Calu3 (cell line): ENCODE measurements around the gene PHF2. TPM values are rescaled to one million over a fixed set of nuclear protein-coding genes. Genes with fewer than 3 reads are reported as not detected.

ENCODE experiments used
- BruUV-seq: library from RNA; stranded (reverse); fragments of 400-500 nt; replicated peaks from 2 replicates; lab custom pipeline; 2021; lab: Mats Ljungman, UMichigan
- CTCF ChIA-PET: fragments of 300-600 bp; sonication (Branson Sonifier 250); formaldehyde crosslinking; loops from one replicate; lab custom pipeline; 2022; ENCODE audit warnings: antibody characterized with exemption; lab: Charles Lee
- DNase-seq: peaks from one replicate; pipeline ENCODE4 v3.0.0; 2022
- H3K27ac Mint-ChIP-seq: one replicate; pipeline ENCODE4 v1.8.0; 2022; ENCODE audit warnings: mixed read lengths; ENCODE audit not compliant: unreplicated experiment
- H3K27me3 Mint-ChIP-seq: one replicate; pipeline ENCODE4 v1.8.0; 2022; ENCODE audit warnings: mixed read lengths; ENCODE audit not compliant: unreplicated experiment
- H3K36me3 Mint-ChIP-seq: one replicate; pipeline ENCODE4 v1.8.0; 2022; ENCODE audit warnings: mild to moderate bottlenecking, moderate library complexity, mixed read lengths; ENCODE audit not compliant: insufficient read depth, unreplicated experiment
- H3K4me1 Mint-ChIP-seq: one replicate; pipeline ENCODE4 v1.8.0; 2022; ENCODE audit warnings: mild to moderate bottlenecking, low read depth, mixed read lengths; ENCODE audit not compliant: unreplicated experiment
- H3K4me3 Mint-ChIP-seq: one replicate; pipeline ENCODE4 v1.8.0; 2022; ENCODE audit warnings: mild to moderate bottlenecking, low read depth, moderate library complexity, mixed read lengths; ENCODE audit not compliant: unreplicated experiment
- H3K9me3 Mint-ChIP-seq: one replicate; pipeline ENCODE4 v1.8.0; 2022; ENCODE audit warnings: low read depth, mixed read lengths; ENCODE audit not compliant: unreplicated experiment
- CTCF ChIP-seq: fragments of 200-600 bp; IDR thresholded peaks from one replicate; pipeline ENCODE4 v1.8.0; 2022; ENCODE audit warnings: antibody characterized with exemption; ENCODE audit not compliant: unreplicated experiment
- intact Hi-C: fragments of 100-400 bp; cut with micrococcal nuclease; formaldehyde crosslinking; loops from one replicate; pipeline ENCODE4 v1.10.0; 2022; ENCODE audit not compliant: unreplicated experiment
- total RNA-seq: library from RNA; stranded (reverse); gene quantifications from 2 replicates; pipeline ENCODE4 v1.2.3, GENCODE V29; 2022

The PHF2 gene
- total RNA-seq, 1 experiment from 2014 or later: 13.9 TPM

- no peaks in the 10 kb centered on the region for H3K36me3 Mint-ChIP-seq
- no peaks in the 10 kb centered on the region for H3K4me1 Mint-ChIP-seq
- BruUV-seq: no TSS peak
- H3K4me3 Mint-ChIP-seq: no peak overlapping the region
- CTCF ChIA-PET: no interaction called here
- intact Hi-C loops: no loop called here
- no peak for DNase-seq
- no peaks in the 10 kb centered on the region for H3K9me3 Mint-ChIP-seq
- no peak overlapping the region for H3K27ac Mint-ChIP-seq
- no peak for TF ChIP-seq CTCF
- no peaks in the 10 kb centered on the region for H3K27me3 Mint-ChIP-seq
These were observed 91.2 kb downstream of the PHF2 start for GRCh38 chr9:93667627-93668026.

- H3K4me1 Mint-ChIP-seq: no peaks in the 10 kb centered on the region
- no peak overlapping the region for H3K4me3 Mint-ChIP-seq
- DNase-seq: no peak
- H3K27me3 Mint-ChIP-seq: no peaks in the 10 kb centered on the region
- H3K9me3 Mint-ChIP-seq: no peaks in the 10 kb centered on the region
- CTCF ChIA-PET: no interaction called here
- intact Hi-C loops: no loop called here
- no TSS peak for BruUV-seq
- no peaks in the 10 kb centered on the region for H3K36me3 Mint-ChIP-seq
- no peak overlapping the region for H3K27ac Mint-ChIP-seq
- no peak for TF ChIP-seq CTCF
These were observed 92.0 kb downstream of the PHF2 start for GRCh38 chr9:93668261-93668871.

- DNase-seq: no peak
- CTCF ChIA-PET: no interaction called here
- no peak overlapping the region for H3K27ac Mint-ChIP-seq
These were observed 93.0 kb downstream of the PHF2 start for GRCh38 chr9:93669116-93669957.

DNA sequence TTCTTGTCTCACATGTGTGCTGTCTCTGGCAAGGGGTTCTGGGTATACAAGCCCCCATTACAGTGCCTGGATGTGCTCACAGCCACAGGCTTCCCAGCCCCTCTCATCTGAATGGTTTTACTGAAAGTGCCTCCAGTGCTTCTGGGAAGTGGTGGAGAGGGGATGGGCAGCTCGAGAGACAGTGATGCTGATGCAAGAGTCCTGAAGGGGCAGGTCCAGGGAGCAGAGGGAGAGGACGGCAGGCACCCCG, 93.5 kb downstream of the PHF2 start:
- Mint-ChIP-seq H3K36me3 (no peaks in the 10 kb centered on the region), H3K9me3 (no peaks in the 10 kb centered on the region), H3K4me3 (no peak overlapping the region), H3K27ac (no peak overlapping the region), H3K27me3 (no peaks in the 10 kb centered on the region), H3K4me1 (no peaks in the 10 kb centered on the region)
- intact Hi-C loops: no loop called here
- TF ChIP-seq CTCF: no peak
- BruUV-seq: no TSS peak
- no peak for DNase-seq
- CTCF ChIA-PET: no interaction called here

More at GRCh38 chr9:93669116-93669957, 93.0 kb downstream of the PHF2 start:
- intact Hi-C loops: no loop called here
- Mint-ChIP-seq H3K4me3 (no peak overlapping the region), H3K36me3 (no peaks in the 10 kb centered on the region), H3K9me3 (no peaks in the 10 kb centered on the region), H3K27me3 (no peaks in the 10 kb centered on the region), H3K4me1 (no peaks in the 10 kb centered on the region)
- no TSS peak for BruUV-seq
- no peak for TF ChIP-seq CTCF
